DOHH2 (cell line): ENCODE measurements around the gene PLTP.

Source experiments
- H3F3A ChIP-seq: fragments of 200-600 bp; sonication (generic), shearing (Covaris generic); 2 replicates; pipeline ENCODE4 v1.6.0; 2016; ENCODE audit warnings: antibody characterized with exemption, mild to moderate bottlenecking; ENCODE audit not compliant: control insufficient read depth, insufficient read depth
- H3K27ac ChIP-seq: fragments of 200-600 bp; sonication (generic); 2 replicates; pipeline ENCODE4 v1.5.1; 2014; ENCODE audit warnings: low read depth, mild to moderate bottlenecking, low read length, moderate library complexity
- H3K27me3 ChIP-seq: fragments of 200-600 bp; sonication (generic); 2 replicates; pipeline ENCODE4 v1.6.1; 2014; ENCODE audit warnings: mild to moderate bottlenecking, low read length, mixed read lengths; ENCODE audit not compliant: control insufficient read depth
- H3K36me3 ChIP-seq: fragments of 200-600 bp; sonication (generic); 2 replicates; pipeline ENCODE4 v1.6.1; 2014; ENCODE audit warnings: mild to moderate bottlenecking, low read length, moderate library complexity, mixed read lengths; ENCODE audit not compliant: control insufficient read depth
- H3K4me1 ChIP-seq: fragments of 200-600 bp; sonication (generic); 2 replicates; pipeline ENCODE4 v1.6.1; 2014; ENCODE audit warnings: mild to moderate bottlenecking, low read length, mixed read lengths; ENCODE audit not compliant: control insufficient read depth
- H3K4me2 ChIP-seq: fragments of 200-600 bp; sonication (generic); 2 replicates; pipeline ENCODE4 v1.6.0; 2014; ENCODE audit warnings: mild to moderate bottlenecking, low read length, moderate library complexity
- H3K4me3 ChIP-seq: fragments of 200-600 bp; sonication (generic); 2 replicates; pipeline ENCODE4 v1.5.1; 2014; ENCODE audit warnings: mild to moderate bottlenecking, low read length, mixed read lengths
- H3K79me2 ChIP-seq: fragments of 200-600 bp; sonication (generic); 2 replicates; pipeline ENCODE4 v1.6.1; 2014; ENCODE audit warnings: mild to moderate bottlenecking, low read length, mixed read lengths; ENCODE audit not compliant: control insufficient read depth
- H3K9me2 ChIP-seq: fragments of 200-600 bp; sonication (generic); replicated peaks from 2 replicates; pipeline ENCODE4 v1.6.1; 2014; ENCODE audit warnings: mild to moderate bottlenecking, low read length, mixed read lengths; ENCODE audit not compliant: control insufficient read depth
- H3K9me3 ChIP-seq: fragments of 200-600 bp; sonication (generic); 2 replicates; pipeline ENCODE4 v1.6.1; 2014; ENCODE audit warnings: antibody characterized with exemption, low read length, mixed read lengths; ENCODE audit not compliant: control insufficient read depth, insufficient read depth
- H4K20me1 ChIP-seq: fragments of 200-600 bp; sonication (generic); 2 replicates; pipeline ENCODE4 v1.6.0; 2014; ENCODE audit warnings: low read depth, mild to moderate bottlenecking, antibody characterized with exemption, low read length, moderate library complexity; ENCODE audit not compliant: control insufficient read depth, insufficient read depth
- CTCF ChIP-seq: fragments of 200-600 bp; sonication (generic); IDR thresholded peaks from one replicate; pipeline ENCODE4 v1.5.1; 2014; ENCODE audit warnings: antibody characterized with exemption, mild to moderate bottlenecking, low read depth, low read length; ENCODE audit not compliant: poor library complexity, severe bottlenecking
- EZH2phosphoT487 ChIP-seq: fragments of 200-600 bp; sonication (generic); IDR thresholded peaks from 2 replicates; pipeline ENCODE4 v1.6.1; 2017; ENCODE audit warnings: borderline replicate concordance, mild to moderate bottlenecking, antibody characterized with exemption, low read length, moderate library complexity, mixed read lengths

Gene PLTP

DNA sequence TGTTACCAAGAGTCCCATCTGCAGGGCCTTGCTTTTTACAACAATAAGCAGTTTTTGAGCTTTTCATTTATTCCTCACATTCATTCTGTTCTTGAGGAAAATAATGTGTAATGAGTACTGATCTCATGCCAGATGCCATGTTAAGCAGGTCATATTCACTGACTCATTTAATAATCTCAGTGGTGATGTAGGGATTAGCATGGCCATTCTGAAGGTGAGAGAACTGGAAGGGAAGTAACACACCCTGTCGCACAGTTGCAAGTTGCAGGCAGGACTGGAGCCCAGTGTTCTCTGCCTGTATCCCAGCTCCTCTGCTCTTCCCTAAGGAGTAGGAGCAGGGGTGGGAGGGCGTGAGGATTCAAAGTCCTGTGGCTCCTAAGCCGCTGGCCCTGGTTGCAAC is 28.1 kb upstream of the PLTP start:
- H3K27ac ChIP-seq, result no peak overlapping the region
- TF ChIP-seq EZH2phosphoT487, result no peak
- TF ChIP-seq CTCF, result no peak
- H3K4me1 ChIP-seq, result peaks cover 5% of the 10 kb centered on the region
- no peaks in the 10 kb centered on the region for H3K27me3 ChIP-seq
- H3K9me3 ChIP-seq, result no peaks in the 10 kb centered on the region
- peaks cover 78% of the 10 kb centered on the region for H3K36me3 ChIP-seq
- H3K4me2 ChIP-seq, result no peak overlapping the region
- no peak overlapping the region for H3K4me3 ChIP-seq
- peaks cover 35% of the 10 kb centered on the region for H3K79me2 ChIP-seq
- no peaks in the 10 kb centered on the region for H3K9me2 ChIP-seq
- H3F3A ChIP-seq, result no peaks in the 10 kb centered on the region
- peaks cover 4% of the 10 kb centered on the region; the same call in 1 of the 2 replicates for H4K20me1 ChIP-seq

- peaks cover 69% of the 10 kb centered on the region for H3K36me3 ChIP-seq
- no peak overlapping the region for H3K4me2 ChIP-seq
- no peaks in the 10 kb centered on the region for H3K9me3 ChIP-seq
- H3K79me2 ChIP-seq, result peaks cover 39% of the 10 kb centered on the region
- H3K27ac ChIP-seq, result no peak overlapping the region
- no peaks in the 10 kb centered on the region for H3K27me3 ChIP-seq
- H4K20me1 ChIP-seq, result peaks cover 4% of the 10 kb centered on the region; the same call in 1 of the 2 replicates
- no peak overlapping the region for H3K4me3 ChIP-seq
- no peaks in the 10 kb centered on the region; the same call in 1 of the 2 replicates for H3F3A ChIP-seq
- no peaks in the 10 kb centered on the region for H3K9me2 ChIP-seq
- peaks cover 6% of the 10 kb centered on the region for H3K4me1 ChIP-seq
- TF ChIP-seq EZH2phosphoT487, result no peak
These were observed 26.9 kb upstream of the PLTP start for GRCh38 chr20:45938727-45939438.

- no peaks in the 10 kb centered on the region for H3K9me3 ChIP-seq
- no peaks in the 10 kb centered on the region for H3K9me2 ChIP-seq
- no peak for TF ChIP-seq CTCF
- no peak for TF ChIP-seq EZH2phosphoT487
- H3K4me2 ChIP-seq, result no peak overlapping the region
- no peaks in the 10 kb centered on the region for H3K27me3 ChIP-seq
- H3K4me3 ChIP-seq, result no peak overlapping the region
- H3K79me2 ChIP-seq, result peaks cover 49% of the 10 kb centered on the region
- H3K27ac ChIP-seq, result no peak overlapping the region
- peaks cover 4% of the 10 kb centered on the region; the same call in 1 of the 2 replicates for H4K20me1 ChIP-seq
- peaks cover 14% of the 10 kb centered on the region for H3K4me1 ChIP-seq
- H3K36me3 ChIP-seq, result peaks cover 57% of the 10 kb centered on the region
- no peaks in the 10 kb centered on the region; the same call in 1 of the 2 replicates for H3F3A ChIP-seq
These were observed 25.8 kb upstream of the PLTP start for GRCh38 chr20:45937765-45938164.

GRCh38 chr20:45935416-45936046 is 23.6 kb upstream of the PLTP start:
- Histone ChIP-seq H3K4me1 (peaks cover 14% of the 10 kb centered on the region), H3K9me2 (no peaks in the 10 kb centered on the region), H3K4me2 (peak overlapping the region; percentile 91), H3K9me3 (no peaks in the 10 kb centered on the region), H4K20me1 (peaks cover 4% of the 10 kb centered on the region; the same call in 1 of the 2 replicates), H3F3A (no peaks in the 10 kb centered on the region; the same call in 1 of the 2 replicates), H3K4me3 (peak overlapping the region; percentile 81), H3K27me3 (no peaks in the 10 kb centered on the region), H3K79me2 (peaks cover 49% of the 10 kb centered on the region), H3K27ac (peak overlapping the region; percentile 49), H3K36me3 (peaks cover 50% of the 10 kb centered on the region)
- no peak for TF ChIP-seq EZH2phosphoT487
- no peak for TF ChIP-seq CTCF
